HCT116 (cell line): Measurements from ENCODE around the gene PTPN4. TPM values are rescaled to one million over a fixed set of nuclear protein-coding genes. Genes with fewer than 3 reads are reported as not detected.
"Not testable (repeated sequence)": the region's sequence is repeated elsewhere in the genome, so short reads cannot be mapped to it uniquely, and the experiment has no call there.

ENCODE experiments used
- ATAC-seq: fragments of 200-7000 bp; cut with Tn5 transposase; 2 replicates; pipeline ENCODE4 v1.9.1; 2020; ENCODE audit warnings: mild to moderate bottlenecking, moderate library complexity
- BruUV-seq: library from RNA; stranded (reverse); fragments of 400-500 nt; replicated peaks from 2 replicates; lab custom pipeline; 2021; lab: Mats Ljungman, UMichigan
- CTCF ChIA-PET: fragments of 300-600 bp; sonication (Branson Sonifier 250); formaldehyde crosslinking; loops from one replicate; lab custom pipeline; 2021; ENCODE audit warnings: antibody characterized with exemption; lab: Charles Lee
- POLR2A ChIA-PET: fragments of 300-600, 350-600 bp; sonication (Branson Sonifier 250); formaldehyde crosslinking; loops from one replicate; lab custom pipeline; 2021; ENCODE audit warnings: antibody characterized with exemption; lab: Charles Lee
- RAD21 ChIA-PET, 2 experiments: fragments of 300-600 bp; sonication (Branson Sonifier 250); formaldehyde crosslinking; loops; one replicate each; lab custom pipeline; 2023; ENCODE audit warnings: low total read pairs in 2 of 2; ENCODE audit not compliant: uncharacterized antibody in 2 of 2, unreplicated experiment in 2 of 2, low non-redundant PET in 1 of 2; lab: Charles Lee
- DNase-seq: peaks from one replicate; pipeline ENCODE4 v3.0.0-alpha.2; 2010; ENCODE audit warnings: low read depth, low spot score
- H2AFZ ChIP-seq: fragments of 200-600 bp; shearing (Covaris generic), sonication (generic); 2 replicates; pipeline ENCODE4 v1.6.1; 2017; ENCODE audit warnings: low read depth, mixed run types, mixed read lengths, antibody characterized with exemption, low read length; ENCODE audit not compliant: poor library complexity, severe bottlenecking
- H3K27ac ChIP-seq: 2 replicates; pipeline ENCODE4 v1.5.1; 2012; ENCODE audit warnings: low read depth, low read length
- H3K27me3 ChIP-seq: fragments of 200-600 bp; sonication (generic); 2 replicates; pipeline ENCODE4 v1.6.1; 2016; ENCODE audit warnings: mixed run types, low read length, mixed read lengths; ENCODE audit not compliant: insufficient read depth
- H3K36me3 ChIP-seq, 2 experiments: fragments of 200-500 bp in 1 of 2; fragments of 200-600 bp in 1 of 2; sonication (Bioruptor generic) in 1 of 2; sonication (generic) in 1 of 2; 2 replicates each; pipeline versions ENCODE4 v1.5.1 to v1.6.1; 2014 to 2016; ENCODE audit warnings: low read length in 2 of 2, inconsistent platforms in 1 of 2, mixed read lengths in 1 of 2, mixed run types in 1 of 2; ENCODE audit not compliant: insufficient read depth in 2 of 2, control insufficient read depth in 1 of 2
- H3K4me1 ChIP-seq, 2 experiments: fragments of 200-600 bp in 1 of 2; sonication (generic) in 1 of 2; 2 replicates each; pipeline versions ENCODE4 v1.5.1 to v1.6.1; 2012 to 2017; ENCODE audit warnings: low read length in 2 of 2, inconsistent platforms in 1 of 2, mild to moderate bottlenecking in 1 of 2, mixed read lengths in 1 of 2, mixed run types in 1 of 2, moderate library complexity in 1 of 2; ENCODE audit not compliant: insufficient read depth in 2 of 2, control insufficient read depth in 1 of 2
- H3K4me2 ChIP-seq: fragments of 200-600 bp; sonication (generic); 2 replicates; pipeline ENCODE4 v1.6.1; 2017; ENCODE audit warnings: mixed run types, low read length, mixed read lengths
- H3K4me3 ChIP-seq, 2 experiments: fragments of 200-600 bp in 1 of 2; sonication (generic) in 1 of 2; replicated peaks in 1 of 2; 2 replicates each; pipeline ENCODE4 v1.5.1; 2011 to 2016; ENCODE audit warnings: low read length in 2 of 2, control low read depth in 1 of 2, low read depth in 1 of 2, mild to moderate bottlenecking in 1 of 2, mixed read lengths in 1 of 2, mixed run types in 1 of 2
- H3K79me2 ChIP-seq: fragments of 200-600 bp; sonication (generic); 2 replicates; pipeline ENCODE4 v1.6.1; 2017; ENCODE audit warnings: mild to moderate bottlenecking, mixed run types, low read length, moderate library complexity, mixed read lengths; ENCODE audit not compliant: insufficient read depth
- H3K9ac ChIP-seq: fragments of 200-600 bp; sonication (generic); 2 replicates; pipeline ENCODE4 v1.6.1; 2016; ENCODE audit warnings: low read length, mixed read lengths
- H3K9me2 ChIP-seq: fragments of 200-600 bp; sonication (generic), shearing (Covaris generic); 2 replicates; pipeline ENCODE4 v1.6.1; 2017; ENCODE audit warnings: mixed run types, mild to moderate bottlenecking, moderate library complexity; ENCODE audit not compliant: insufficient read depth
- H3K9me3 ChIP-seq, 2 experiments: fragments of 200-500 bp in 1 of 2; fragments of 200-600 bp in 1 of 2; sonication (Bioruptor generic) in 1 of 2; sonication (generic) in 1 of 2; 2 replicates each; pipeline ENCODE4 v1.6.1; 2014 to 2017; ENCODE audit warnings: low read length in 2 of 2, mixed read lengths in 2 of 2, inconsistent platforms in 1 of 2, low read depth in 1 of 2, mild to moderate bottlenecking in 1 of 2, mixed run types in 1 of 2, moderate library complexity in 1 of 2; ENCODE audit not compliant: control insufficient read depth in 1 of 2, insufficient read depth in 1 of 2
- H4K20me1 ChIP-seq: fragments of 200-600 bp; sonication (generic), shearing (Covaris generic); 2 replicates; pipeline ENCODE4 v1.6.1; 2017; ENCODE audit warnings: mixed run types, mild to moderate bottlenecking, moderate library complexity; ENCODE audit not compliant: insufficient read depth
- CTCF ChIP-seq, 3 experiments: fragments of 200-600 bp in 1 of 3; sonication (generic) in 1 of 3; IDR thresholded peaks in 2 of 3; conservative IDR thresholded peaks in 1 of 3; 2 replicates each; pipeline ENCODE4 v1.5.1; 2012 to 2017; ENCODE audit warnings: low read depth in 2 of 3, low read length in 2 of 3, antibody characterized with exemption in 1 of 3, borderline replicate concordance in 1 of 3, control low read depth in 1 of 3, mild to moderate bottlenecking in 1 of 3, mixed read lengths in 1 of 3, mixed run types in 1 of 3, moderate library complexity in 1 of 3; ENCODE audit not compliant: insufficient read depth in 1 of 3
- JUND ChIP-seq: IDR thresholded peaks from 2 replicates; pipeline ENCODE4 v1.6.1; 2012
- SP1 ChIP-seq: IDR thresholded peaks from 2 replicates; pipeline ENCODE4 v1.6.1; 2012; ENCODE audit warnings: low read depth
- intact Hi-C: fragments of 100-400 bp; cut with micrococcal nuclease; formaldehyde crosslinking; loops from 2 replicates; pipeline ENCODE4 v1.10.0; 2022
- total RNA-seq: library from RNA; stranded (reverse); gene quantifications from one replicate; pipeline ENCODE4 v1.2.1, GENCODE V29; 2021; ENCODE audit not compliant: unreplicated experiment

The PTPN4 gene
- total RNA-seq, 1 experiment from 2014 or later: 38.4 TPM

DNA sequence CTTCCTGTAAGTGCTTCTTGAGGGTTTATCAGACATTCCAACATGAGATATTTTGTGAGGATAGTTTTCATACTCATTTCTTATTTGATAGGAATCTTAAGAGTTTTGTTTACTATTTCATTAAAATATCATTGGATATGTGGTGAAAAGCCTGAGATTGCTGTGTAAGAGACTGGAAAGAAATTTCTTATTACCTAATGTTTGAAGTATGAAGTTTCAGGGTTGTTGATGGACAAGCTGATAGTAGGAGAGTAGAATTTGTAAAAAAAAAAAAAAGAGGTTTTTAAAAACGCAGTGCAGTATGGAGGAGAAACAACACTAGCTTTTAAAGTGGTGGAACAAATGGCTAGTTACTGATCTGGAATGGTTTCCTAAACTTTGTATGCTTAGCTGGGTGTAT, 260.8 kb downstream of the PTPN4 start (continued):
- no peak for TF ChIP-seq JUND

DNA sequence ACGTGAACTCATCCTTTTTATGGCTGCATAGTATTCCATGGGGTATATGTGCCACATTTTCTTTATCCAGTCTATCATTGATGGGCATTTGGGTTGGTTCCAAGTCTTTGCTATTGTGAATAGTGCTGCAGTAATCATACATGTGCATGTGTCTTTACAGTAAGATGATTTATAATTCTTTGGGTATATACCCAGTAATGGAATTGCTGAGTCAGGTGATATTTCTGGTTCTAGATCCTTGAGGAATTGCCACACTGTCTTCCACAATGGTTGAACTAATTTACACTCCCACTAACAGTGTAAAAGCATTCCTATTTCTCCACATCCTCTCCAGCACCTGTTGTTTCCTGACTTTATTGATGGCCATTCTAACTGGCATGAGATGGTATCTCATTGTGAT, 262.8 kb downstream of the PTPN4 start:
- DNase-seq, intact Hi-C loops, CTCF ChIA-PET, H4K20me1 ChIP-seq, RAD21 ChIA-PET, H3K4me2 ChIP-seq, H3K4me3 ChIP-seq, H3K79me2 ChIP-seq, H3K9me2 ChIP-seq, H3K4me1 ChIP-seq, POLR2A ChIA-PET, H2AFZ ChIP-seq, H3K36me3 ChIP-seq, H3K27me3 ChIP-seq, BruUV-seq, H3K27ac ChIP-seq, H3K9me3 ChIP-seq, H3K9ac ChIP-seq, ATAC-seq: not testable (repeated sequence)

DNA sequence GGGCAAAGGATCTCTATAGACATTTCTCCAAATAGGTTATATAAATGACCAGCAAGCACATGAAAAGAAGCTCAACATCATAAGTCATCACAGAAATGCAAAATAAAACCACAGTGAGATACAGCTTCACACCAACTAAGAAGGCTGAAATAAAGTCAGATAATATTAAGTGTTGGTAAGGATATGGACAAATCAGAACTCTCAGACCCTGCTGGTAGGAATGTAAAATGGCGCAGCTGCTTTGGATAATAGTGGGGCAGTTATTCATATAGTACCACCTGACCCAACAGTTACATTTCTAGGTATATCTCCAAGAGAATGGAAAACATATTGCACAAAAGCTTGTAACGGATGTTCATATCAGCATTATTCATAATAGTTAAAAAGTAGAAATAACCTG, 267.2 kb downstream of the PTPN4 start:
- Histone ChIP-seq H3K9me2 (no peaks in the 10 kb centered on the region), H3K9ac (no peak overlapping the region), H3K4me3 (no peak overlapping the region), H4K20me1 (no peaks in the 10 kb centered on the region), H2AFZ (no peak overlapping the region), H3K9me3 (peaks cover 3 to 4% of the 10 kb centered on the region in 2 experiments; a peak in 1 of 4 replicates), H3K79me2 (no peaks in the 10 kb centered on the region), H3K27ac (no peak overlapping the region), H3K27me3 (no peaks in the 10 kb centered on the region), H3K36me3 (0 out of 4 replicates have a peak, but pooled peaks cover 0 to 4% of the 10 kb centered on the region in 2 experiments), H3K4me2 (no peak overlapping the region), H3K4me1 (no peaks in the 10 kb centered on the region)
- POLR2A ChIA-PET: no interaction called here
- RAD21 ChIA-PET: no interaction called here
- intact Hi-C loops: no loop called here
- DNase-seq: no peak
- TF ChIP-seq CTCF (IDR thresholded peaks at IDR 0.05 in 2 of 3, conservative IDR thresholded peaks at IDR 0.05 in 1 of 3; ENCODE audit: borderline replicate concordance in 1 of 3, insufficient read depth in 1 of 3, low read depth in 2 of 3, low read length in 2 of 3): peak in 2 of 3 experiments; percentile 36 to 64; a peak in 4 of 6 replicates
- no peak for TF ChIP-seq SP1
- CTCF ChIA-PET: interaction anchor here (0.8 kb wide), 1 partner anchor 14 kb away, joined by 3 read pairs; the partner anchor contains the start of gene EPB41L5
- no TSS peak for BruUV-seq
- ATAC-seq: 0 out of 2 replicates have a peak, but pooled peaks have one; percentile 54
